ENCODE measurements around the gene UST. TPM values are rescaled to one million over a fixed set of nuclear protein-coding genes. Genes with fewer than 3 reads are reported as not detected.

The UST gene
- total and polyA plus RNA-seq, 2 of the 8 experiments (the other 6 are each of a cell fraction or from before 2014, with no cell fraction given) = 13.5 to 34.5 TPM

DNA sequence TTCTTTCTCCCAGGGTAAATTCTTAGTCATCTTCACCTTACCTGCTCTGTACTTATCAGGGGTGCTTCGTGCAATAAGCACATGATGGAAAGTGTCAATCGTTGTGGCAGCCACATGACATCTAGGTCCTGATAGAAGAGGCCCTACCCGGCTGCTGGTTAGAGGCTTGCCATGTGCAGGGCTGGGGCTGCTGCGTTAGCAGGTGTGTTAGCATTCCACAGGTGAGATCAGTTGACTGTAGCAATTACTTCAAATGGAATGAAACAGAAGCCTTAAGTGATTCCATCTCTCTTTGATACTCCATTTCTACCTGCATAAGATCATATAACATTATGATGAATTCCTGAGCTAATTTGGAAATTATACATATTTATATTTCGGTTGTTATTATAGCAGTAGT, 127.0 kb downstream of the UST start:
- no peak overlapping the region for H4K8ac ChIP-seq (ENCODE audit: extremely low read depth, insufficient read depth, low read length)
- H3K4me1 ChIP-seq (replicated peaks in 1 of 4; ENCODE audit: control insufficient read depth in 3 of 4, insufficient read depth in 4 of 4, low read length in 3 of 4) = peaks cover 0 to 5% (median 2%) of the 10 kb centered on the region in 4 experiments; a peak in 5 of 7 replicates
- no peaks in the 10 kb centered on the region for H3K27me3 ChIP-seq (replicated peaks in 1 of 4; ENCODE audit: control insufficient read depth in 3 of 4, extremely low read depth in 1 of 4, insufficient read depth in 3 of 4, low read length in 3 of 4)
- no peak overlapping the region for H2AFZ ChIP-seq (ENCODE audit: low read length)
- H3K79me1 ChIP-seq (ENCODE audit: low read depth, low read length) = peaks cover 34% of the 10 kb centered on the region
- no peaks in the 10 kb centered on the region for H3K36me3 ChIP-seq (ENCODE audit: control insufficient read depth in 2 of 4, insufficient read depth in 4 of 4, low read length in 3 of 4)
- H3K4ac ChIP-seq (replicated peaks; ENCODE audit: insufficient read length, low read depth, low read length) = no peak overlapping the region
- 94% methylated on average over 5 of the region's 5 CpGs; no CpG with 5 or more reads in 1 of the 2 experiments for WGBS, 2 experiments (ENCODE audit: extremely low coverage in 1 of 2, insufficient coverage in 1 of 2, insufficient read length in 1 of 2, insufficient replicate concordance in 2 of 2, low coverage in 1 of 2, low lambda C conversion rate in 2 of 2, missing lambda C conversion rate in 1 of 2)
- ChIA-PET POLR2A (ENCODE audit: partially characterized antibody) (no interaction called here), CTCF (ENCODE audit: partially characterized antibody) (interaction anchor here (1.0 to 1.5 kb wide), 2 partner anchors 48 to 100 kb away, joined by 3 read pairs; no protein-coding TSS in a partner anchor)
- no peak overlapping the region for H3K56ac ChIP-seq (replicated peaks; ENCODE audit: insufficient read length, low read depth, low read length)
- peaks cover 3 to 7% of the 10 kb centered on the region in 2 experiments for H4K20me1 ChIP-seq (replicated peaks in 1 of 2; ENCODE audit: control insufficient read depth in 1 of 2, insufficient read depth in 2 of 2, low read length in 2 of 2)
- H2BK5ac ChIP-seq (ENCODE audit: low read depth, low read length) = no peak overlapping the region
- FAIRE-seq (no peak), DNase-seq (ENCODE audit: low read depth in 1 of 2, low spot score in 2 of 2) (no peak)
- H3K14ac ChIP-seq (ENCODE audit: insufficient read length) = no peak overlapping the region
- no peak overlapping the region for H4K5ac ChIP-seq (ENCODE audit: insufficient read length, low read depth, low read length)
- H2BK20ac ChIP-seq (ENCODE audit: low read length) = no peak overlapping the region
- H3K9me3 ChIP-seq (ENCODE audit: insufficient read depth in 2 of 2, low read depth in 1 of 2, low read length in 1 of 2) = no peaks in the 10 kb centered on the region
- no peak overlapping the region for H3K23ac ChIP-seq (ENCODE audit: insufficient read length)
- no peak overlapping the region for H3K9ac ChIP-seq (replicated peaks in 1 of 4; ENCODE audit: extremely low read depth in 1 of 4, low read depth in 3 of 4, low read length in 3 of 4)
- H3K18ac ChIP-seq (ENCODE audit: extremely low read depth, low read length) = no peak overlapping the region
- H3K79me2 ChIP-seq (ENCODE audit: control insufficient read depth in 1 of 2, insufficient read depth in 2 of 2, low read length in 2 of 2) = peaks cover 10 to 88% of the 10 kb centered on the region in 2 experiments
- H3K4me3 ChIP-seq (ENCODE audit: extremely low read depth in 1 of 4, insufficient read depth in 2 of 4, low read depth in 3 of 4, low read length in 4 of 4) = no peak overlapping the region
- no peak overlapping the region for H3K27ac ChIP-seq (ENCODE audit: low read depth, low read length)
- no peak overlapping the region for H3K4me2 ChIP-seq (ENCODE audit: insufficient read depth in 1 of 2, low read depth in 2 of 2, low read length in 2 of 2)
- peaks cover 9% of the 10 kb centered on the region; the same call in 1 of the 2 replicates for H3K23me2 ChIP-seq (ENCODE audit: low read depth, low read length)
- no peak overlapping the region for H2BK120ac ChIP-seq (replicated peaks; ENCODE audit: low read depth, low read length)
- H2BK12ac ChIP-seq (ENCODE audit: low read depth, low read length) = no peak overlapping the region
- H2AK5ac ChIP-seq (ENCODE audit: low read depth, low read length) = no peak overlapping the region
- no peak overlapping the region for H4K91ac ChIP-seq (replicated peaks; ENCODE audit: insufficient read length, low read length)
- no peak overlapping the region for H2BK15ac ChIP-seq (ENCODE audit: low read length)
- TF ChIP-seq TAF1 (IDR thresholded peaks at IDR 0.05; ENCODE audit: low read depth, low read length) (no peak), JUN (IDR thresholded peaks at IDR 0.05; ENCODE audit: low read depth, low read length) (no peak), EGR1 (IDR thresholded peaks at IDR 0.05; ENCODE audit: borderline replicate concordance, low read depth, low read length) (no peak), TBP (IDR thresholded peaks at IDR 0.05; ENCODE audit: low read depth, low read length) (no peak), POU5F1 (IDR thresholded peaks at IDR 0.05; ENCODE audit: low read depth, low read length) (no peak), NANOG (IDR thresholded peaks at IDR 0.05; ENCODE audit: insufficient read depth, low read depth, low read length, poor library complexity, severe bottlenecking) (no peak), CBX5 (IDR thresholded peaks at IDR 0.05; ENCODE audit: low read depth, low read length) (no peak), RBBP5 (IDR thresholded peaks at IDR 0.05; ENCODE audit: borderline replicate concordance, low read depth, low read length) (no peak), PHF8 (conservative IDR thresholded peaks at IDR 0.05; ENCODE audit: low read depth, low read length) (no peak), RNF2 (IDR thresholded peaks at IDR 0.05; ENCODE audit: borderline replicate concordance, low read depth, low read length, missing control alignments, poor library complexity, severe bottlenecking) (no peak), MAFK (IDR thresholded peaks at IDR 0.05; ENCODE audit: low read depth, low read length) (no peak), HDAC2 (IDR thresholded peaks at IDR 0.05; ENCODE audit: borderline replicate concordance in 1 of 2, low read depth in 2 of 2, low read length in 2 of 2) (no peak), SP2 (IDR thresholded peaks at IDR 0.05; ENCODE audit: low read length) (no peak)

Data from H1 (cell line).